Measurements from ENCODE around the gene WDR43.

GRCh38 chr2:28906821-28907220, 12.4 kb downstream of the WDR43 start:
- TF ChIP-seq POLR2A (IDR thresholded peaks at IDR 0.05), result no peak
- TF ChIP-seq CTCF (IDR thresholded peaks at IDR 0.05), result no peak
